D341Med (cell line): ENCODE data around the gene HTD2.
A peak's percentile ranks its signal among the peaks of the same experiment; 100 is the strongest.
"Not testable (repeated sequence)": the region's sequence is repeated elsewhere in the genome, so short reads cannot be mapped to it uniquely, and the experiment has no call there.

Source experiments
- DNase-seq: peaks from one replicate; pipeline ENCODE4 v3.0.0; 2012; ENCODE audit warnings: low spot score

Gene HTD2

GRCh38 chr3:58332575-58333188 lies 26.4 kb downstream of the HTD2 start, which contains the start of gene PXK:
PXK (plus strand) TSS chr3:58332892; CDS start chr3:58332989, 97 bp downstream.
- DNase-seq, result peak; percentile 94

GRCh38 chr3:58333206-58334012 lies 27.1 kb downstream of the HTD2 start:
- DNase-seq, result peak; percentile 63

- no peak for DNase-seq
Measured at GRCh38 chr3:58334013-58334321, 27.6 kb downstream of the HTD2 start.

GRCh38 chr3:58334506-58334884 lies 28.2 kb downstream of the HTD2 start:
- DNase-seq, result no peak

- DNase-seq, result no peak
Measured at GRCh38 chr3:58335652-58335947, 29.3 kb downstream of the HTD2 start.

GRCh38 chr3:58336135-58336882 lies 30.0 kb downstream of the HTD2 start:
- DNase-seq, result no peak

GRCh38 chr3:58337190-58337589 lies 30.9 kb downstream of the HTD2 start:
- DNase-seq, result no peak

GRCh38 chr3:58339146-58339545 lies 32.8 kb downstream of the HTD2 start:
- DNase-seq, result not testable (repeated sequence)

GRCh38 chr3:58340594-58341244 lies 34.4 kb downstream of the HTD2 start:
- no peak for DNase-seq

- DNase-seq, result no peak
Measured at GRCh38 chr3:58341376-58341775, 35.1 kb downstream of the HTD2 start.

- DNase-seq, result no peak
Measured at GRCh38 chr3:58342676-58343075, 36.4 kb downstream of the HTD2 start.

GRCh38 chr3:58345457-58345856 lies 39.1 kb downstream of the HTD2 start:
- DNase-seq, result no peak

- DNase-seq, result no peak
Measured at GRCh38 chr3:58346368-58346767, 40.0 kb downstream of the HTD2 start.

GRCh38 chr3:58347984-58348383 lies 41.7 kb downstream of the HTD2 start:
- DNase-seq, result no peak

GRCh38 chr3:58349792-58350626 lies 43.7 kb downstream of the HTD2 start:
- no peak for DNase-seq

GRCh38 chr3:58350627-58351013 lies 44.3 kb downstream of the HTD2 start:
- DNase-seq, result no peak

- DNase-seq, result no peak
Measured at GRCh38 chr3:58351920-58352319, 45.6 kb downstream of the HTD2 start.

GRCh38 chr3:58352626-58353025 lies 46.3 kb downstream of the HTD2 start:
- DNase-seq, result no peak

GRCh38 chr3:58353722-58354553 lies 47.6 kb downstream of the HTD2 start:
- no peak for DNase-seq

GRCh38 chr3:58355179-58355578 lies 48.9 kb downstream of the HTD2 start:
- no peak for DNase-seq

GRCh38 chr3:58356054-58356453 lies 49.7 kb downstream of the HTD2 start:
- DNase-seq, result peak; percentile 81
